Testis (tissue), 2 donors: ENCODE measurements around the gene PPP1R2C.

Experiments used
- POLR2A ChIP-seq: fragments of 450-650 bp; IDR thresholded peaks from one replicate; pipeline ENCODE4 v1.6.1; 2017; ENCODE audit warnings: antibody characterized with exemption, mild to moderate bottlenecking, moderate library complexity
- TF ChIP-seq, protein P1 (sequence below), 3 experiments: fragments of 450-650 bp in 2 of 3; fragments of 200-600 bp in 1 of 3; sonication (generic) in 1 of 3; IDR thresholded peaks; one replicate each; pipeline ENCODE4 v1.5.1; 2016 to 2019; ENCODE audit warnings: antibody characterized with exemption in 3 of 3, mild to moderate bottlenecking in 2 of 3, moderate library complexity in 1 of 3

GRCh38 chrX:42783451-42783850 is 5.5 kb upstream of the PPP1R2C start:
- TF ChIP-seq, protein P1, sequence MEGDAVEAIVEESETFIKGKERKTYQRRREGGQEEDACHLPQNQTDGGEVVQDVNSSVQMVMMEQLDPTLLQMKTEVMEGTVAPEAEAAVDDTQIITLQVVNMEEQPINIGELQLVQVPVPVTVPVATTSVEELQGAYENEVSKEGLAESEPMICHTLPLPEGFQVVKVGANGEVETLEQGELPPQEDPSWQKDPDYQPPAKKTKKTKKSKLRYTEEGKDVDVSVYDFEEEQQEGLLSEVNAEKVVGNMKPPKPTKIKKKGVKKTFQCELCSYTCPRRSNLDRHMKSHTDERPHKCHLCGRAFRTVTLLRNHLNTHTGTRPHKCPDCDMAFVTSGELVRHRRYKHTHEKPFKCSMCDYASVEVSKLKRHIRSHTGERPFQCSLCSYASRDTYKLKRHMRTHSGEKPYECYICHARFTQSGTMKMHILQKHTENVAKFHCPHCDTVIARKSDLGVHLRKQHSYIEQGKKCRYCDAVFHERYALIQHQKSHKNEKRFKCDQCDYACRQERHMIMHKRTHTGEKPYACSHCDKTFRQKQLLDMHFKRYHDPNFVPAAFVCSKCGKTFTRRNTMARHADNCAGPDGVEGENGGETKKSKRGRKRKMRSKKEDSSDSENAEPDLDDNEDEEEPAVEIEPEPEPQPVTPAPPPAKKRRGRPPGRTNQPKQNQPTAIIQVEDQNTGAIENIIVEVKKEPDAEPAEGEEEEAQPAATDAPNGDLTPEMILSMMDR (IDR thresholded peaks at IDR 0.05) = no peak
- TF ChIP-seq POLR2A = no peak
